GOT3 (cell line): ENCODE measurements around the gene PHKG2.

Experiments used
- DNase-seq: peaks from one replicate; lab custom pipeline; 2025; ENCODE audit warnings: mixed read lengths; lab: John Stamatoyannopoulos, UW

PHKG2 gene

GRCh38 chr16:30756781-30757100, 8.5 kb downstream of the PHKG2 start:
- no peak for DNase-seq

- DNase-seq: no peak
Measured at GRCh38 chr16:30757316-30757715, 9.1 kb downstream of the PHKG2 start.

GRCh38 chr16:30758988-30759491, 10.8 kb downstream of the PHKG2 start:
- no peak for DNase-seq

GRCh38 chr16:30760001-30760559, 11.9 kb downstream of the PHKG2 start:
- DNase-seq: no peak

GRCh38 chr16:30760577-30761426, 12.6 kb downstream of the PHKG2 start:
- no peak for DNase-seq

- DNase-seq: no peak
Measured at GRCh38 chr16:30761427-30761927, 13.3 kb downstream of the PHKG2 start.

DNA sequence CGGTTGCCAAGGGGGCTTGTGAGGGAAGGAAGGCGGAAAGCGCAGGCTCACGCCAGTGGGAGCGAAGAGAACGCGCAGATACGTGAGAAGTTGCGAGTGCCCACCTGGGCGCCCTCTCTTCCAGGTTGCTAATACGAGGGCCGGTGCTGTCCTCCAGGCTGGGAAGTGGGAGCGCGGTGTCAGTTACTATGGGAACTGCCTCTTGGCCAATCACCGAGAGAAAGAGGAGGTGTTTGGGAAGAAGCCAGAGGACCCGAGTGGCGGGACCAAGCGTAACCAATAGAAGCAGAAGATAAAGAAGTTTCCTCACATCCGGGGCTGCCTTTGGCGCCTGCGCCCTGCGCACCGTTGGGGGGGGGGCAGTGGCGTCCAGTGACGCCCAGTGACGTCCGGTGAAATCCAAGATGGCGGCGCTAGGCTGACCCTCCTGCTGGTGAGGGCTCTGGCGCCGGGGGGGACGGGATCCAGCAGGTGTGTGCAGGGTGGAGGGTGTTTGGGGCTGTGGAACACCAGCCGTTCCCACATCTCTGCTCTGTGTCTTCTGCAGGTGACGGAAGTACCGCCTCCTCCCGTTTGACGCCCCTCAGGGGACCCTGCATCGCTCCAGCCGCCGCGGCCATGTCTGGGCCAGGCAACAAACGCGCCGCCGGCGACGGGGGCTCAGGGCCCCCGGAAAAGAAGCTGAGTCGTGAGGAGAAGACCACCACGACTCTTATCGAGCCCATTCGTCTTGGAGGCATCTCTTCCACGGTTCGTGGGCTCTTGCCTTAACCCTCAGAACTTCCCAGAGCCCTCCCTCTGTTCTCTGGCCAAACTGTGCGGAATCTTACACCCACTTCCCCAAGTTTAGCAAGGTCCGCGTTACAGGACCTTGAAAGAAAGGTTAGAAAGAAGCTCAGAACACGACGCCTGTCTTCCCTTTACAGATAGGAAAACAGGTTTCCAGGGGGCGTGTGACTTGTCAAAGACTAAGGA, 14.0 kb downstream of the PHKG2 start, which contains the start of the genes CFAP119 and RNF40:
Gene CFAP119 (minus strand): TSS at position 135 of the 975 bp plus-strand sequence. CDS start 314 bp downstream, outside the sequence.
Gene RNF40 (plus strand): TSS at position 395 of the 975 bp plus-strand sequence. CDS start 224 bp downstream, at position 619.
- DNase-seq: peak; percentile 90

GRCh38 chr16:30762991-30763725, 14.9 kb downstream of the PHKG2 start:
- DNase-seq: no peak

DNA sequence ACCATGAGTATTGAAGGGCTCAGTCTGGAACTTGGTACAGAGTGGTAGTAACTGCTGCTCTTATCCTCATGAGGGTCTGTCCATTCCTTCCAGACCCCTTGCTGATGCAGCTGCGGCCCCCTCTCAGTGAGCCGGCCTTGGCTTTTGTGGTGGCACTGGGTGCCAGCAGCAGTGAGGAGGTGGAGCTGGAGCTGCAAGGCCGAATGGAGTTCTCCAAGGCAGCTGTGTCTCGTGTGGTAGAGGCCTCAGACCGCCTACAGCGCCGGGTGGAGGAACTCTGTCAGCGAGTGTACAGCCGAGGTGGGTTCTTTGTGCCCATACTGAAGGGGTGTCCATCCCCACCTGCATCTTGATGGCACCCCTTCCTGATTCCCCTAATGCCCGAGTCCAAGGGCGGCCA, 15.9 kb downstream of the PHKG2 start:
- DNase-seq: no peak

DNA sequence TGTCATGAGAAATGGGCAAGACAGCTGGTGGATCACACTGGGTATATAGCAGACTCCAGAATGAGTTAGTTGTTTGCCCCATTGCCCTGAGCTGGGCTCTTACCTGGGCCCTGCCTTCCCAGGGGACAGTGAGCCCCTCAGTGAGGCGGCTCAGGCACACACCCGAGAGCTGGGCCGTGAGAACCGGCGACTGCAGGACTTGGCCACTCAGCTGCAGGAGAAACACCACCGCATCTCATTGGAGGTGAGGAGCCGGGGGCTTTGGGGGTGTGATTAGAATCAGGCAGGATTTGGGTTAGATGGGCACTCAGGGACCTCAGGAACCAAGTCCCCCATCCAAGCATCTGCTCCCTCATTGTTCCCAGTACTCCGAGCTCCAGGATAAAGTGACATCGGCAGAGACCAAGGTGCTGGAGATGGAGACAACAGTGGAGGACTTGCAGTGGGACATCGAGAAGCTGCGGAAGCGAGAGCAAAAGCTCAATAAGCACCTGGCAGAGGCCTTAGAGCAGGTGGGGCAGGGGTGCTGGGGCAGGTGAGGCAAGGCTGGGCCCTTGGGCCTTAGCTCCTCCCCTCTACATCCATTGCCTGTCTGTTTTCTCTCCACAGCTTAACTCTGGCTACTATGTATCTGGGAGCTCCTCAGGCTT, 16.7 kb downstream of the PHKG2 start:
- DNase-seq: no peak

DNA sequence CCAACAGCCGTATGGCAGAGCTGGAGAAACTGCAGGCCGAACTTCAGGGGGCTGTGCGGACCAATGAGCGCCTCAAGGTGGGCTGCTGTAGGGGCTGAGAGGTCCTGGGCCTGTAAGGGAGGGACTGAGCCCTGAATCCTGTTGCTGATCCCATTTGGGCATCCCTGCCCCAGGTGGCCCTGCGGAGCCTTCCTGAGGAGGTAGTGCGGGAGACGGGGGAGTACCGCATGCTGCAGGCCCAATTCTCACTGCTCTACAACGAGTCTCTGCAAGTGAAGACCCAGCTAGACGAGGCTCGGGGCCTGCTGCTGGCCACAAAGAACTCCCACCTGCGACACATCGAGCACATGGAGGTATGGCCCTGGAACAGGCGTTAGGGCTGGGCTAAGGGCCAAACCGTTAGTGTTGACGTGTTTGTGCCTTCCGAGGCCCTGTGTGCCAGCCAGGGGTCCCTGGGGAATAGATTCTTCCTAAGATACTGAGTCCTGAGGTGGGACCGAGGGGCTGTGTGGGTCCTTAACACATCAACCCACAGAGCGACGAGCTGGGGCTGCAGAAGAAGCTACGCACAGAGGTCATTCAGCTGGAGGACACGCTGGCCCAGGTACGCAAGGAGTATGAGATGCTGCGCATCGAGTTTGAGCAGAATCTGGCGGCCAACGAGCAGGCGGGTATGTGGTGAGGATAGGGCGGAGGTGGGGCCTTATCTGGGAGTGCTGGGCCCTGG, 18.1 kb downstream of the PHKG2 start:
- no peak for DNase-seq

- no peak for DNase-seq
Measured at GRCh38 chr16:30766933-30767284, 18.7 kb downstream of the PHKG2 start.

DNA sequence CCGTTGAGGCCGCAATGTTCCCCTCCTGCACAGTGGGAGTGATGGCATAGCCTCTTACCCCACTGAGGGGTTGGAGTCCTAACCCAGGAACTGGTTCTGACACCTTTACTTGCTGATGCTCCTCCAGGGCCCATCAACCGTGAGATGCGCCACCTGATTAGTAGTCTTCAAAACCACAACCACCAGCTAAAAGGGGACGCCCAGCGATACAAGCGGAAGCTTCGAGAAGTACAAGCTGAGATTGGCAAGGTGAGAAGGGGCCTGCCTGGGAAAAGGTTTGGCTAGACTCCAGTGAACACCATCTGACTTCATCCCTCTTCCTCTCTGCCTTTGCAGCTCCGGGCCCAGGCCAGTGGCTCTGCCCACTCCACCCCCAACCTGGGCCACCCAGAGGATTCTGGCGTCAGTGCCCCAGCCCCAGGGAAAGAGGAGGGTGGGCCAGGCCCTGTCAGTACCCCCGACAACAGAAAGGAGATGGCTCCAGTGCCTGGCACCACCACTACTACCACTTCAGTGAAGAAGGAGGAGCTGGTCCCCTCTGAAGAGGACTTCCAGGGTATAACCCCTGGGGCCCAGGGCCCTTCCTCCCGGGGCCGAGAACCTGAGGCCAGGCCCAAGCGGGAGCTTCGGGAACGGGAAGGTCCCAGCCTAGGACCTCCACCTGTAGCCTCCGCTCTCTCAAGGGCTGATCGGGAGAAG, 19.7 kb downstream of the PHKG2 start:
- DNase-seq: no peak

- DNase-seq: no peak
Measured at GRCh38 chr16:30768583-30769181, 20.5 kb downstream of the PHKG2 start.

- DNase-seq: no peak
Measured at GRCh38 chr16:30769379-30770089, 21.3 kb downstream of the PHKG2 start.

DNA sequence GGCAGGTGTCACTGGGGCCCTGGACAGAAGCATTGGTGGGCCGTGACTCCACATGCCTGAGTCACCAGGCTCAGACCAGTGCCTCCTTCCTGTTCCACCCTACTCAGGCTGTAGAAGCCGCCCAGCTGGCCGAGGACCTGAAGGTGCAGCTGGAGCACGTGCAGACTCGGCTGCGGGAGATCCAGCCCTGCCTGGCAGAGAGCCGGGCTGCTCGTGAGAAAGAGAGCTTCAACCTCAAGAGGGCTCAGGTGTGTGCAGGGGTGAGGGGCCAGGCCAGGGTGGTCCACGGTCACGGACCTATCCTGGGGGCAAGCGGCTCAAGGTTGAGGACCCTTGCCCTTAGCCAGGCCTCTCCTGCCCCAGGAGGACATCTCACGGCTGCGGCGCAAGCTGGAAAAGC, 23.5 kb downstream of the PHKG2 start:
- DNase-seq: no peak

DNA sequence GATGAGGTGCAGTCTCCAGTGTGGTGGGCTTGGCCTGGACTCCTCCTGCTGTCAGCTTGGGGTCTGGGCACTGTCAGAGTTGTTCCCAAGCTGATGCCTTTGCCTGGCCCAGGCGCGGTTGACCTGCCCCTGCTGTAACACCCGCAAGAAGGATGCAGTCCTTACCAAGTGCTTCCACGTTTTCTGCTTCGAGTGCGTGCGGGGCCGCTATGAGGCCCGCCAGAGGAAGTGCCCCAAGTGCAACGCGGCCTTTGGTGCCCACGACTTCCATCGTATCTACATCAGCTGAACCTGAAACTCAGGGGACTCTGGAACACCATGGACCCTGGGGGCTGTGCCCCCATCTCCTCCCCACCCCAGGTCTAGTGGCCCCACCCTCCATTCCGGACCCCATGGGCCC, 25.6 kb downstream of the PHKG2 start:
- no peak for DNase-seq

GRCh38 chr16:30774367-30775130, 26.3 kb downstream of the PHKG2 start:
- DNase-seq: no peak
